Measurements from ENCODE around the gene FAXDC2. TPM values are rescaled to one million over a fixed set of nuclear protein-coding genes. Genes with fewer than 3 reads are reported as not detected.

The FAXDC2 gene
- total RNA-seq, 1 donor from 2014 or later = 72.7 TPM

GRCh38 chr5:154818471-154819116 lies 31.8 kb downstream of the FAXDC2 start:
- no peak for ATAC-seq
- DNase-seq = no peak
- Histone ChIP-seq H3K4me1 (peaks cover 7% of the 10 kb centered on the region), H3K4me3 (no peak overlapping the region), H3K9me3 (no peaks in the 10 kb centered on the region), H3K27ac (no peak overlapping the region), H3K27me3 (ENCODE audit: low read depth) (no peaks in the 10 kb centered on the region), H3K36me3 (peaks cover 99% of the 10 kb centered on the region)
- no peak for TF ChIP-seq CTCF (IDR thresholded peaks at IDR 0.05)
- intact Hi-C loops (cut with DNase I) = loop anchor here (10.0 kb wide), 1 partner anchor 164 kb away; no protein-coding TSS in a partner anchor

GRCh38 chr5:154817815-154818214 lies 32.6 kb downstream of the FAXDC2 start:
- Histone ChIP-seq H3K36me3 (peaks cover 99% of the 10 kb centered on the region), H3K9me3 (no peaks in the 10 kb centered on the region), H3K4me3 (no peak overlapping the region), H3K27ac (no peak overlapping the region), H3K4me1 (peaks cover 7% of the 10 kb centered on the region), H3K27me3 (ENCODE audit: low read depth) (no peaks in the 10 kb centered on the region)
- ATAC-seq = no peak
- no peak for TF ChIP-seq CTCF (IDR thresholded peaks at IDR 0.05)
- no peak for DNase-seq
- intact Hi-C loops (cut with DNase I) = loop anchor here (10.0 kb wide), 1 partner anchor 163 kb away; no protein-coding TSS in a partner anchor

- Histone ChIP-seq H3K9me3 (no peaks in the 10 kb centered on the region), H3K27me3 (ENCODE audit: low read depth) (no peaks in the 10 kb centered on the region), H3K27ac (no peak overlapping the region), H3K4me1 (peaks cover 10% of the 10 kb centered on the region), H3K4me3 (no peak overlapping the region), H3K36me3 (peaks cover 99% of the 10 kb centered on the region)
- no peak for TF ChIP-seq CTCF (IDR thresholded peaks at IDR 0.05)
- no peak for DNase-seq
- ATAC-seq = no peak
- intact Hi-C loops (cut with DNase I) = loop anchor here (10.0 kb wide), 1 partner anchor 162 kb away; no protein-coding TSS in a partner anchor
These were observed 33.4 kb downstream of the FAXDC2 start for GRCh38 chr5:154816891-154817492.

- no peak for DNase-seq
- H3K27ac ChIP-seq = no peak overlapping the region
- H3K4me3 ChIP-seq = no peak overlapping the region
- no peaks in the 10 kb centered on the region for H3K9me3 ChIP-seq
- peaks cover 16% of the 10 kb centered on the region for H3K4me1 ChIP-seq
- no peak for TF ChIP-seq CTCF (IDR thresholded peaks at IDR 0.05)
- H3K27me3 ChIP-seq (ENCODE audit: low read depth) = no peaks in the 10 kb centered on the region
- intact Hi-C loops (cut with DNase I) = loop anchor here (10.0 kb wide), 1 partner anchor 161 kb away; no protein-coding TSS in a partner anchor
- peaks cover 99% of the 10 kb centered on the region for H3K36me3 ChIP-seq
- no peak for ATAC-seq
These were observed 34.6 kb downstream of the FAXDC2 start for GRCh38 chr5:154815684-154816247.

- Histone ChIP-seq H3K4me3 (no peak overlapping the region), H3K36me3 (peaks cover 99% of the 10 kb centered on the region), H3K27ac (no peak overlapping the region), H3K4me1 (peaks cover 16% of the 10 kb centered on the region), H3K27me3 (ENCODE audit: low read depth) (no peaks in the 10 kb centered on the region), H3K9me3 (no peaks in the 10 kb centered on the region)
- ATAC-seq = no peak
- DNase-seq = no peak
- no peak for TF ChIP-seq CTCF (IDR thresholded peaks at IDR 0.05)
- intact Hi-C loops (cut with DNase I) = loop anchor here (10.0 kb wide), 1 partner anchor 160 kb away; no protein-coding TSS in a partner anchor
These were observed 35.4 kb downstream of the FAXDC2 start for GRCh38 chr5:154815025-154815424.

All from lower lobe of right lung (tissue), 2 donors.